GM18907 (cell line): ENCODE results near the gene FAM118B.
A peak's percentile ranks its signal among the peaks of the same experiment; 100 is the strongest.

Source experiments
- ATAC-seq: cut with Tn5 transposase; IDR thresholded peaks from one replicate; pipeline ENCODE4 v1.9.1; 2021; ENCODE audit warnings: mild to moderate bottlenecking, moderate library complexity; ENCODE audit not compliant: unreplicated experiment

The FAM118B gene

DNA sequence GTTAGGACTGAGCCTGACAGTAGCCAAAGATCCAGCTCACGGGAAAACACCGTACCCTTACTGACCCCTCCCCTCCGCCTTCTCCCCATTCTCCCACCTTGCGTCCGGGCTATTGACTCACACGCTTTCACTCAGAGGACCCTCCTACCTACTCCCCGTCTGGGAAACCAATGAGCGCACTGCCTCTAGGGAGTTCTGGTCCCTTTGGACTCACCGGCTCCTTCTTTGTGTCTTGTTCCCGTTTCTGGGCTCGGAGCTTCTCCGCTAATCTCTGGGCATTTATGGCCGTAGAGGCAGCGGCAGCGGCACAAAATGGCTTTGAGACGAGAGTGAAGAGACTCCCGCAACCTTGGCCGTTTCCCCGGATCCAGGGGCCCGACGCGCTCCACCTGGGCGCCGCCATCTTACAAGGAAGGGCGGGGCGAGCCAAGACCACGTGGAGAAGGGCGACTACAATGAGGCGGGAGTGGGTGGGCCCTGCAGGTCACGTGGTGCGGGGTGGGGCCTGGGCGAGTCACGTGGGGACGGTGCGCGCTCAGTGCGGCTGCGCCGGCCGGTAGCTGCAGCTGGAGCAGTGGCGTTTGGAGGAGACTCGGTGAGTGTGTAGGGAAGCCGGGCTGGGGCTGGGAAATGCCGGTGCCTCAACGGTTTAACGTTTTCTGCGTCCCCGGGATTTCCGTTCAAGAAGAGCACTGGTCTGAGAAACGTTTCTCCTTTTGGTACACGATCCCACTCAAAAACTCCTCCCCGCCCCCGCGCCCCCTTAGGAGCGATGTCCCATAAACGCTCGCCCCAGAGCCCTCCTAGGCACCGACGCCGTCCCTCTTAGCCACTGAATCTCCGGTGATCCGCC is at the start of gene FAM118B, which contains the start of gene RPUSD4:
TSS of gene FAM118B (plus strand) at position 547 of the 853 bp plus-strand sequence. CDS start 23,220 bp downstream, outside the sequence.
TSS of gene RPUSD4 (minus strand) at position 415 of the 853 bp plus-strand sequence. CDS start at position 403, 12 bp downstream.
- peak; percentile 95 for ATAC-seq

DNA sequence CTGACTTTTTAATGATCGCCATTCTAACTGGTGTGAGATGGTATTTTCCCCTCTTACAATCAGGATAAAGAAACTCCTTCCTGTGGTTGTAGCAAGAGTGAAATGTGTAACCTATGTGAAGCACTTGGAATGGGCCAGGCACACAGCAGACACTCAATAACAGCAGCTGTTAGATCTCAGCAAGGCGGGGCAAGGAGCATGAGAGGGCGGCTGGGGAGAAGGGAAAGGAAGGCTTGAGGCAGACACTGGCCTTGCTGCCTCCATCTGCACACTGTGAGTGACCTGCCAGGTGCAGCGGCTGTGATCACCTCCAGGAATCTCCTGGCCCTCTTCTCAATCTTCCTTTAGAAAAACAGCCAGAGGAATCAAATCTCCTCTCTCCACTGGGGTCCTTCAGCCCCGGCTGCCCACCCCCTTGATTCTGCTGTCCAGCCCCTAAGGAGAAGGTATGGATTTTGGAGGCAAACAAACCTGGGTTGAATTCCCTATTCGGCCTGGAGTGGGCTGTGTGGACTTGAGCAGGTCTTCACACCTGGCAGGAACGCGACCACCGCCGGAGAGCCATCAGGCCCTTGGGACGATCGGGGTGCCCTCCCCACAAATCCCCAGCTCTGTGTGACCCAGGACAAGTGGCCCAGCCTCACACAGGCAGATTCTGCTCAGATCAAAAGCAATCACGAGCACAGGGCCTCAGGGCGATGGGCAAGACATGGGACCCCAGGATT is 49.1 kb upstream of the FAM118B start:
- ATAC-seq: no peak

DNA sequence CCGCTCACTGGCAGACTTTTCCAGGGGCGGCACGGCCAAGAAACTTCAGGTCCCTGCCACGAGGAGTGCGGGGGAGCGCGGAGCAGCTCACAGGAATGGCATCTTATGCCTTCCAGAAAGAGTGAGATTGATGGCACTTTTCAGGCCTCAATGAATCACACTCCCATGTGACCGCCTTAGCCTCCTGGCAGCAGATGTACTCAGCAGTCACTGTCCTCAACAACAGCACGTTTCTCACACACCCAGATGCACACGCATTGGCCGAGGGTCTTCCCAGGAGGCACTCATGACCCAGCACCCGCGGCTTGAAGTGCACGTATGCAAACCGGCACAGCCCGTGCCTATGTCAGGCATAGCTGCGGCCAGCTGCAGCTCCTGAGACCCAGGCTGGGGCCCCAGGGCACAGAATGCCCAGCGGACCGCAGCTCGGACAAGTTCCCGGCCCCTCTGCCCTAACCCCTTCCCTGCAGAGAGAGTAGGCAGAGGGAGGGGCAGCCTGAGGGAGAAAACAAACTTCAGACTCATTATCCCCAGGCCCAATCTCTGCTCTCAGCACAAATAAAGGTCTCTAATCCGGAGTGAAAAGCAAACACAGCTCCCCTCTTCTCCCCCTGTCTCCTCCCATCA is 48.4 kb upstream of the FAM118B start:
- no peak for ATAC-seq

DNA sequence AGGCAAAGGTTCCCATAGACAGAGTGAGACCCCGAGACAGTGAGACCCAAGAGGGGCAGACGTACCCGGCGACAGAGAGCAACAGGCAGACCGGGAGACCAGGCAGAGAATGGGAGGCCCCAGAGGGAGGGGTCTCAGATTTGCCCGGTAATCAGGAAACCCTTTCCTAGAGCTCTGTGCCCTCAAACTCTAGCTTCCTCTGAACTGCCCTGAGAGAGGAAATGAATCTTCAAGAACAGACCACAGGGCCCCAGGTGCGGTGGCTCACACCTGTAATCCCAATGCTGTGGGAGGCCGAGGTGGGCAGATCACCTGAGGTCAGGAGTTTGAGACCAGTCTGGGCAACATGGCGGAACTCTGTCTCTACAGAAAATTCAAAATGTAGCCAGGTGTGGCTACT is 47.8 kb upstream of the FAM118B start:
- ATAC-seq: no peak

DNA sequence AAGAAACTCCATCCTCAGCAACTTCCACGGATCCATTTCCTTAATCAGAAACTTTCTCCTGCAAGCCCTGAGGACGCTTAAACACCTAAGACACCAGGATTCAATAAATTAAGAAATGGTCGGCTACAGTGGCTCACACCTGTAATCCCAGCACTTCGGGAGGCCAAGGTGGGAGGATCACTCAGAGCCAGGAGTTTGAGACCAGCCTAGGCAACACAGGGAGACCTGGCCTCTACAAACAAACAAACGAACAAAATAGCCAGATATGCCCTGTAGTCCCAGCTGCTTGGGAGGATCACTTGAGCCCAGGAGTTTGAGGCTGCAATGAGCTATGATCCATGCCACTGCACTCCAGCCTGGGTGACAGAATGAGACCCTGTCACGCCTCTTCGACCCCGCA is 46.8 kb upstream of the FAM118B start:
- no peak for ATAC-seq

DNA sequence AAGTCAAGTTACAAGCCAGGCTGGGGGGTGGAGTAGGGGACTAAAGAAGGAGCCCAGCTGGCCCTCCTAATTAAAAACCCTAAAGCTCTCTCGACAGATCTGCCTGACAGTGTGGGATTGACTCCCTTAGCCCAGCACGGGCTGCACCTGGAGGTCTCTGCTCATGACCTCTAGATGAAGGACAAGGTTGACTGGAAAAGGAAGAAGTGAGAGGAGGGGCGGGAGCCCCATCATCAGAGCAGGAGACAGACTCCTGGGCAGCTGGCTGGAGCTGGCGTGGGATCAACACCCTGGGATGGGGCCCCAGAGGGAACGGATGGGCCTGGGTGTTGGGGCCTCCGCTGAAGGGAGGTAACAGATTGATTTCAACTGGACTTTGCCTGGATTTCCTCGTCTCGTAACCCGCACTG is 46.3 kb upstream of the FAM118B start:
- no peak for ATAC-seq

DNA sequence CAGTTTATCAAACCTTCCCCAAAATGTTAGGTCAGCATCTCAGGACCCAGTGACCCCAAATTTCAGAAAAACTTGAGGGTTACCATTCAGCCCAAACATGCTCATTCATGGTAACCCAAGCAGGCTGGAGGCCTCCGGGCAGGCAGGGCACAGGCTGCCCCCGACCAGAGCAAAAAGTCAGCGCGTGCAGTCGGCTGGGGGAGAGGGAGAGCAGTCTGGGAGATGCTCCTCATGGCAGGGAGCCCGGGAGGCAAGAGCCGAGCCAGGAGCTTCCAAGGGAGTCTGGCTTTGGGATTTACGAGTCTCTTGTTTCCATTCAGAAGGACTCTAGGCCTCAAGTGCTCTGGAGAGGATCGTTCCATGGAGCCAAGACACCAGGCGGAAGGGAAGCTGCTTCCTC is 45.8 kb upstream of the FAM118B start:
- no peak for ATAC-seq

DNA sequence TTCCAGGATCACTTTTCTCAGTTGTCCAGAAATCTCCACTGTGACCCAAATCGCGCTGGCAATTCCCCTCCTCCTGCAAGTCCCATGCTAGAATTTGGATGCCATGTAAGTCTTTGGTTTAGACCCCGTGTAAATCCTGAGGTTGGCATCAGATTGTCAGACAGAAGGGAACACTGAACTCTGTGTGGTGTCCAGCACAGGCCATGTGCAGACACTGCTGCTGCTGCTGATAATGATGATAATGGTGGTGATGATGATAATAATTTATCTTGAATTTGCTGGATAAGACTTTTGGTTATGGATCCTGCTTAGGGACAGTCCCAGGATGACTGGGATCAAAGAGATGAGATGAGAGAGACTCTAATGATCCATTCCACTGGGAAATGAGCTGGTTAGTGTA is 45.2 kb upstream of the FAM118B start:
- ATAC-seq: no peak

DNA sequence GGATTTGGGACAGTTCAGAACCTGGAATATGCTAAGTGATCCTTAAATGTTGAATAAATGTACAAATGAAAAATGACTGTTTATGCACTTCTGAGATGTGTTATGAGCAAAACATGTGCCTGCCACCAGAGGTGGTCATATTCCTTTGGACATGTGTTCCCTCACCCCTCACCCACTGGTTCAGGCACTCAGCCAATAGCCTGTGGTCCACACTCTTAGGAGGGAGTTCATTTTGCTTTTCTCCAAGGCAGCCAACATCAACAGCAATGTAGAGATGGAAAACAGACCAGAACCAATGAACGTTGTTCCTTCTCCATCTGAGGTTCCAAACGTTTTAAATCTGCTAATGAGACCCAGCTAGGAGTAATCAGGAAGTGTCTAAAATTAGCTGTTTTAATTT is 44.1 kb upstream of the FAM118B start:
- no peak for ATAC-seq

DNA sequence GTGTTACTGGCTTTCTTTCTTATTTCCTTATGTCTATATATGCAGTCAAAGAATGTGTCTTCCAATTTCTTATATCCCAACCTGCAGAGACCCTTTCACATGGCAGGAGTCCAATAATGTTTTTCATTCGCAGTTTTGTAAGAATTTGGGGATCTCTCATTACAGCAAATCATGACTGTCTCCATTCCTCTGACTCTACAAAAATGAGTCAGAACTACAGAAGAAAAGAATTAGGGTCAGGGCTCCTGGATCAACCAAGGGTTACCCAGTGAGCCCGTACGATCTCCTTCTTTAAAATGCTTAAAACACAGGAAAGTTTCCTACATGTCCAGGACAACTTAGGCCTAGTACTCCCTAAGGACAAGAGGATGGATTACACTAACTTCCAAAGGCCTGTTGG is 42.3 kb upstream of the FAM118B start:
- no peak for ATAC-seq

DNA sequence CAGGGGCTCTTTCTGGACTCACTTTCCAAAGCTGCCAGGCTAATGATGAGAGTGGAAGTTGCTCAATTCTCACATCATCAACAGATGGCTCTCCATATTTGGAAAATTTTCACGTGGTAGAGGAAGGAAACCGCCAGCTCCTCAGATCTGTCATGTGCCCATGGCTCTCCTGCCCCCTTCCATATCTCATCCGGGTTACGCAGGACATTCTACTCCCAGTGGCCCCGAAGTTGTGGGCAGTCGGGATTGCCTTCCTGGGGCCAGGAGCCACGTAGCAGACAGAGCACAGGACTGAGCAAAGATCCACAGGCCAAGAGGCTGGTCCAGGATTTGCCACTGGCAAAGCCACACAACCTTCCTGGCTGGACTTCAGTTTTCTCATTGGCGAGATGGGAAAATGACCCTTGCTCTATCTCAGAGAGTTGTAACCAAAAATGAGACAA is 39.0 kb upstream of the FAM118B start:
- no peak for ATAC-seq

DNA sequence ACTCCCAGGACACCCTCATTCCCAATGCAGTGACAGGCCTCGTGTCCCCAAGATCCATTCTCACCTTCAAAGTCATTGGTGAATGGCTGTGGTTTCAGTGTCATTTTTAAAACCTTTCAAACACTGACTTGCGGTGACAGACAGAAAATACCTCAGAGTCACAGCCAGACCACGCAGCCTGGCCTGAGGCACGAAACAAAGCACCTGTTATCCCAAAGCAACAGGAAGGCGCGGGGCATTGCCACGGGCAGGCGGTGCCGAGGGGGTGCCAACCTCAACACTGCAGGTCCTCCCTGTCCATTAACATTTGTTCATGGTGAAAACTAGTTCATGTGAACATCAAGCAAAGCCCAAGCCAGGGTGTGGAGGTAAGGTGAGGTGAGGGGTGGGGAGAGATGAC is 38.3 kb upstream of the FAM118B start:
- no peak for ATAC-seq

DNA sequence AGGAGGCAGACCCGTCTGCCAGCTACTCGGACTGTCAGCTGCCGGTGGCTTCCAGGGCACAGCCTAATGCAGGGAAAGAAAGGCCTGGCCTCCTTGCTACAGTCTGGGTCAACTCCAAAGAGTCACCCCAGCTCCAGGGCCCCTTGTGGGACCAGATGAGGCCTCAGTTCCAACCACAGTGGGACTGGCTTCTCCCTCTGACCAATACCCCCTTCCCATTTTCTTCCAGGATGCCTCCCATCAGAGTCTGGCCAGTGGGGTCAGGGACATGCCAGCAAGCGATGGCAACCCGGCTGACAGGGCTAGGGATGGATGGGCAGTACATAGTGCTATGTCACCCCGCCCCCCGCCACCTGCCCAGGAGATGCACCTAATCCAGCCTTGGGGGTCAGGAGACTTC is 36.8 kb upstream of the FAM118B start:
- ATAC-seq: no peak

DNA sequence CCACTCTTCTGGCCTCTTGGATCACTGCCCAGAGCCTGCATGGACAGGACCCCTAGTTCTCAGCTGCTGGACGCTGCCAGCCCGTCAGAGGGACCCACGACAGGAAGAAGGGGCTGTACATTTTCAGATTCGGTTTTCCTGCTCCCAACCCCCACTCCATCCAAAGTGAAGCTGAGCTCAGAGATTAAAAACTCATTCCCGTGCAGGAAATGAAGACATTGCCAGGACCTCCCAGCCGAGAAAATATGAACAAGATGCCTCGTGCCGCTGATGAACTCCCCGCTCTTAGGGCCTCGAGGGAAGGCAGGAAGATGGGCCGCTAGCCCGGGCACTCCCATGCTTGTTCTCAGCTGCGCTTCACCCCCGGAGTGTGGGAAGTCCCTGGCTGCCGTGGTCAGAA is 36.2 kb upstream of the FAM118B start:
- no peak for ATAC-seq

DNA sequence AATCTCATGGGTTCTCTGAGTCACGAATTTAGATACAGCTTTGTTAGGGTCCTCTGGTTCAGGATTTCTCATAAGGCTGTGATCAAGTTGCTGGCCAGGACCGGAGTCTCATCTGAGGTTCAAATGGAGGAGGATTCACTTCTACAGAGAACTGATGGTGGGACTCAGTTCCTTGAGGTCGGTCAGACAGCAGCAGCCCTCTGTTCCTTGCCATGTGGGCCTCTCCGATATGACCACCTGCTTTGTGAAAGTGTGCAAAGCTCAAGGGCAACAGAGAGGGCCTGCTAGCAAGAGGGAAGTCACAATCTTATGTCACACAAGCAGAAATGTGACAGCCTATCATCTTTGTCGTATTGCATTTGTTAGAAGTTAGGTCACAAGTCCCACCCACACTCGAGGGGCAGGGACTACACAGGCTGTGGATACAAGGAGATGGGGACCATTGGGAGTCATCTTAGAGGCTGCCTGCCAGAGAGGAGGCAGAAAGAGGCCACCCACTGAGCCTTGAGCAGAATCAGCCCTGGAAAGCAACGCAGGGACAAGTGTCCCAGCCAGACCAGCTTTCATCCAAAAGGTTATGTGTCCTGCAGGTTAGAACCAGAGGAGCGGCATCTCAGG is 34.6 kb upstream of the FAM118B start:
- ATAC-seq: no peak

DNA sequence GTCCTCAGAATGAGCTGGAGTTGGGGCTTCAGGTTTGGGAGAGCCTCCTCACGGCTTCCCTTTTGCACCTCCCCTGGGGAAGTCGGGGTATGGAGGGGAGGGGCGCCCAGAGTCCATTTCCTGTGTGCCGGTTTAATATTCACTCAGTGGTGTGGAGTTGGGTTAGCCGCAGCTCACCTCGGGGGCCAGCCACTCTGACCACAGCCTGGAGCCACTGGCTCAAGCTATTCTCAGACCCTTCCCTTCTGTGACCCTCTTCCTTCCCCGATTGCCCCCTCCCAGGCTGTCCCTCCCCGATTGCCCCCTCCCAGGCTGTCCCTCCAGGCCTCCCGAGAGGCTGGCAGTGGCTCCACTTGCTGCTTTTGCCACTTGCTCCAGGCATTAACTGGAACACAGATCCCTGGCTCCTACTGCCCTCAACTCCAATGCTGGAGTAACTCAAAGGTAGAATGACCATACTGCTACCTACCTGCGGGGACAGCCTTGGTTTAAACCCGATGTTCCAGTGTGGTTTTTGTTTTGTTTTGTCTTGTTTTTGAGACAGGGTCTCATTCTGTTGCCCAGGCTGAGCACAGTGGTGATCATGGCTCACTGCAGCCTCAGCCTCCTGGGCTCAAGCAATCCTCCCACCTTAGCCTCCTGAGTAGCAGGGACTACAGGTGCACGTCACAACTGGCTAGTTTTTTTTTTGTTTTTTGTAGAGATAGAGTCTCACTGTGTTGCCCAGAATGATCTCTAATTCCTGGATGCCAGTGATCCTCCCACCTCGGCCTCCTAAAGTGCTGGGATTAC is 29.4 kb upstream of the FAM118B start:
- peak; percentile 85 for ATAC-seq

DNA sequence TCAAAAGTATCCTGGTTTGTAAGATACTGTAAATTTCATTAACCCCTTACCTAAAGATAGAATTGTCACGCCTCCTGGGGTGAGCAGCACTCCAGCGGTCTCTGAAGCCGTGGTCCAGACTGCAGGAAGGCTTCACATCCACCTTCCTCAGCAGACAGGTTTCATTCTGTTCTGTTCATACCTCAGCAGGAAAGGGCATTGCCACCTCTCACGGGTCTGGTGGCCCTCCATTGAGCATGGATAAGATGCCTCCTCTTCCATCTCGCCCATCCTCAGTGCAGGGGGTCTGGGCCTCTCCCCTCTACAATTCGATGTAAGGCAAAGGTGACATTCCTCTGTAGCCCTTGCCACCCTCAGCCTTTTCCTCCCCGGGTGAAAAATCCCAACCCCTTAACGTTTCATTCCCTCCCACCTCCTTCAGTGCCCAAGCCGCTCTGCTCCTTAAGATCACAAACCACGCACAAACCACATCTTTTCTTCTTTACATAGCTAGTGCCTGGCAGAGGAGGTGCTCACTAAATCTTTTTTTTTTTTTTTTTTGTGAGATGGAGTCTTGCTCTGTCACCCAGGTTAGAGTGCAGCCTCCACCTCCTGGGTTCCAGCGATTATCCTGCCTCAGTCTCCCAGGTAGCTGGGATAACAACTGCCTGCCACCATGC is 28.7 kb upstream of the FAM118B start:
- ATAC-seq: no peak

DNA sequence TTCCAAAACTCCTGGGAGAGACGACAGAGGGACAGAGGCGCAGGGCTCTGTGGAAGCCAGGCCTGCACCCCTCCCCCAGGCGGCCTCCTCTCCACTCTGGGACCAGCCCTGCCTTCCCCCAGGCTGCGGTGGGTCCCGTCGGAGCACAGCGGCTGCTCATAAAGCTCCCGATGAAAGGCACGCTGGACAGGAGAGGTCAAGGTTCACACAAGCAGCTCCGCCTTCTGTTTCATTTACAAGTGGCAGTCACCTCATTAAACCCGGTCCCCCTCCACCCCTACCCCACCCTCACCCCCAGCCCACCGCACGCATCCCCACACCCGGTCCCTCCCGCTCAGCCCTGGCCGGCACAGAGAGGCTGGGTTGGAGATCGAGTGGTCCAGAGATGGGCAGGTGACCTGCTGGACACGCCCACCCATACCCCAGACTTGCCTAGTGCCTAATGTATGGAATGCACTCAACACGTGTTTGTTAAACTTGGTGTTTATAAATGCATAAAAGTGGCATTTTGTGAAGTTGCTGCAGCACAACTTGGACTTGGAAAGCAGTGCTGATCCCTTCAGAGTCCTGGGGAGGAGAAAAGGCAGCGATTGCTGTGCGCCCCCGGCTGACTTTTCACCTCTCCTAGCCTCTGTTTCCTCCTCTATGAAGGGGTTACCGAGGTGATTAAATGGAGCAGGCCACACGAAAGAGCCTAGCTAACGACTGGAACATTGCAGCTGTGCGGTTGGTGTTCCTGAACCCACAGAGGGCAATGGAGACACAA is 26.1 kb upstream of the FAM118B start:
- ATAC-seq: no peak
